SK-N-MC (cell line): ENCODE data around the gene PLA2G15.

Experiments
- DNase-seq: peaks from one replicate; pipeline ENCODE4 v3.0.0-alpha.2; 2011; ENCODE audit warnings: low read depth, low spot score
- H3K27ac ChIP-seq: fragments of 200-600 bp; sonication (generic); 2 replicates; pipeline ENCODE4 v1.5.1; 2016; ENCODE audit warnings: mixed run types
- H3K36me3 ChIP-seq: fragments of 200-600 bp; sonication (generic); 2 replicates; pipeline ENCODE4 v1.6.1; 2017; ENCODE audit warnings: antibody characterized with exemption, low read length, mixed read lengths; ENCODE audit not compliant: insufficient read depth
- H3K4me3 ChIP-seq: fragments of 200-600 bp; sonication (generic); 2 replicates; pipeline ENCODE4 v1.5.1; 2016
- H3K9ac ChIP-seq: fragments of 200-600 bp; sonication (generic); 2 replicates; pipeline ENCODE4 v1.8.0; 2017; ENCODE audit warnings: mixed run types, mixed read lengths; ENCODE audit not compliant: insufficient read length
- H3K9me3 ChIP-seq: fragments of 200-600 bp; sonication (generic); 2 replicates; pipeline ENCODE4 v1.6.1; 2017; ENCODE audit warnings: low read depth, mild to moderate bottlenecking, antibody characterized with exemption, low read length, moderate library complexity, mixed read lengths
- EZH2 ChIP-seq: fragments of 200-600 bp; sonication (generic); IDR thresholded peaks from one replicate; pipeline ENCODE4 v1.6.1; 2017; ENCODE audit warnings: antibody characterized with exemption
- FOXP2 ChIP-seq: optimal IDR thresholded peaks from 2 replicates; pipeline ENCODE3; 2011; ENCODE audit warnings: mild to moderate bottlenecking, moderate library complexity; ENCODE audit not compliant: insufficient read depth; ENCODE audit errors: extremely low read length, control extremely low read depth
- POLR2AphosphoS5 ChIP-seq: IDR thresholded peaks from 2 replicates; pipeline ENCODE4 v1.6.1; 2012; ENCODE audit warnings: mild to moderate bottlenecking, low read depth, low read length, borderline replicate concordance

The PLA2G15 gene

GRCh38 chr16:68217506-68217905 lies 27.7 kb upstream of the PLA2G15 start:
- H3K36me3 ChIP-seq = no peaks in the 10 kb centered on the region

GRCh38 chr16:68219725-68220351 lies 25.3 kb upstream of the PLA2G15 start:
- TF ChIP-seq POLR2AphosphoS5 (no peak), FOXP2 (no peak)
- Histone ChIP-seq H3K27ac (no peak overlapping the region), H3K4me3 (no peak overlapping the region), H3K9ac (no peak overlapping the region), H3K36me3 (no peaks in the 10 kb centered on the region), H3K9me3 (no peaks in the 10 kb centered on the region)
- DNase-seq = no peak

More at GRCh38 chr16:68217506-68217905, 27.7 kb upstream of the PLA2G15 start:
- TF ChIP-seq FOXP2 = no peak
- TF ChIP-seq EZH2 = no peak
- TF ChIP-seq POLR2AphosphoS5 = no peak
- H3K9ac ChIP-seq = no peak overlapping the region
- no peak overlapping the region for H3K27ac ChIP-seq
- no peaks in the 10 kb centered on the region for H3K9me3 ChIP-seq
- DNase-seq = no peak
- H3K4me3 ChIP-seq = no peak overlapping the region

- H3K9ac ChIP-seq = no peak overlapping the region
- no peak overlapping the region for H3K4me3 ChIP-seq
- H3K9me3 ChIP-seq = no peaks in the 10 kb centered on the region
- DNase-seq = no peak
- TF ChIP-seq POLR2AphosphoS5 (no peak), EZH2 (no peak), FOXP2 (no peak)
- no peak overlapping the region for H3K27ac ChIP-seq
- H3K36me3 ChIP-seq = no peaks in the 10 kb centered on the region
Observed at GRCh38 chr16:68223072-68223471, 22.1 kb upstream of the PLA2G15 start.

- DNase-seq = no peak
- TF ChIP-seq FOXP2 (no peak), POLR2AphosphoS5 (no peak), EZH2 (no peak)
Observed at GRCh38 chr16:68226116-68226515, 19.1 kb upstream of the PLA2G15 start.

GRCh38 chr16:68227183-68227793 lies 17.9 kb upstream of the PLA2G15 start:
- no peak for DNase-seq
- TF ChIP-seq POLR2AphosphoS5 (no peak), FOXP2 (no peak), EZH2 (no peak)
- Histone ChIP-seq H3K9ac (no peak overlapping the region), H3K36me3 (no peaks in the 10 kb centered on the region), H3K9me3 (no peaks in the 10 kb centered on the region), H3K27ac (no peak overlapping the region), H3K4me3 (no peak overlapping the region)

More at GRCh38 chr16:68226116-68226515, 19.1 kb upstream of the PLA2G15 start:
- H3K9me3 ChIP-seq = no peaks in the 10 kb centered on the region
- H3K27ac ChIP-seq = no peak overlapping the region
- H3K9ac ChIP-seq = no peak overlapping the region
- no peak overlapping the region for H3K4me3 ChIP-seq
- H3K36me3 ChIP-seq = no peaks in the 10 kb centered on the region

- no peak overlapping the region for H3K27ac ChIP-seq
- no peak overlapping the region for H3K4me3 ChIP-seq
- H3K9ac ChIP-seq = no peak overlapping the region
- no peak for DNase-seq
- TF ChIP-seq POLR2AphosphoS5 (no peak), EZH2 (no peak), FOXP2 (no peak)
- no peaks in the 10 kb centered on the region for H3K9me3 ChIP-seq
- no peaks in the 10 kb centered on the region for H3K36me3 ChIP-seq
Observed at GRCh38 chr16:68227850-68228553, 17.2 kb upstream of the PLA2G15 start.

GRCh38 chr16:68228652-68229051 lies 16.5 kb upstream of the PLA2G15 start:
- TF ChIP-seq FOXP2 (no peak), EZH2 (no peak), POLR2AphosphoS5 (no peak)

GRCh38 chr16:68229431-68230175 lies 15.6 kb upstream of the PLA2G15 start:
- Histone ChIP-seq H3K27ac (no peak overlapping the region), H3K36me3 (no peaks in the 10 kb centered on the region), H3K9me3 (no peaks in the 10 kb centered on the region), H3K9ac (no peak overlapping the region), H3K4me3 (no peak overlapping the region)
- TF ChIP-seq EZH2 = no peak
- no peak for DNase-seq

More at GRCh38 chr16:68228652-68229051, 16.5 kb upstream of the PLA2G15 start:
- no peak for DNase-seq
- H3K27ac ChIP-seq = no peak overlapping the region
- H3K4me3 ChIP-seq = no peak overlapping the region
- H3K9ac ChIP-seq = no peak overlapping the region
- no peaks in the 10 kb centered on the region for H3K36me3 ChIP-seq
- no peaks in the 10 kb centered on the region for H3K9me3 ChIP-seq

- Histone ChIP-seq H3K9ac (no peak overlapping the region), H3K36me3 (no peaks in the 10 kb centered on the region), H3K9me3 (no peaks in the 10 kb centered on the region), H3K27ac (no peak overlapping the region), H3K4me3 (no peak overlapping the region)
- no peak for TF ChIP-seq POLR2AphosphoS5
- TF ChIP-seq FOXP2 = no peak
- no peak for TF ChIP-seq EZH2
- no peak for DNase-seq
Observed at GRCh38 chr16:68230176-68230571, 15.0 kb upstream of the PLA2G15 start.
